Activated CD4-positive, alpha-beta T cell treated with anti-CD3 and anti-CD28 coated beads, Interleukin-10, Interleukin-2, amounts not matched to agents 100 ng/mL and 50 ng/mL, durations not matched to agents 16 hours and 8 hours (primary cell): ENCODE data around the gene TMEM39B.
A peak's percentile ranks its signal among the peaks of the same experiment; 100 is the strongest.
"Not testable (repeated sequence)": the region's sequence is repeated elsewhere in the genome, so short reads cannot be mapped to it uniquely, and the experiment has no call there.

Source experiments
- DNase-seq: peaks from one replicate; pipeline ENCODE4 v3.0.0-alpha.2; 2020

The TMEM39B gene

GRCh38 chr1:32113436-32113835, 40.7 kb downstream of the TMEM39B start:
- DNase-seq, result not testable (repeated sequence)

- no peak for DNase-seq
These were observed 41.7 kb downstream of the TMEM39B start for GRCh38 chr1:32114420-32114819.

- DNase-seq, result no peak
These were observed 42.8 kb downstream of the TMEM39B start for GRCh38 chr1:32115496-32115895.

- no peak for DNase-seq
These were observed 43.8 kb downstream of the TMEM39B start for GRCh38 chr1:32116531-32116930.

- no peak for DNase-seq
These were observed 49.4 kb downstream of the TMEM39B start for GRCh38 chr1:32122151-32122550.

- not testable (repeated sequence) for DNase-seq
These were observed 50.6 kb downstream of the TMEM39B start for GRCh38 chr1:32123361-32123760.

- no peak for DNase-seq
These were observed 52.6 kb downstream of the TMEM39B start for GRCh38 chr1:32125313-32125712.

GRCh38 chr1:32126770-32127169, 54.0 kb downstream of the TMEM39B start:
- DNase-seq, result no peak

GRCh38 chr1:32127409-32128198, 54.9 kb downstream of the TMEM39B start:
- no peak for DNase-seq

- no peak for DNase-seq
These were observed 55.7 kb downstream of the TMEM39B start for GRCh38 chr1:32128479-32128878.

- DNase-seq, result no peak
These were observed 56.2 kb downstream of the TMEM39B start for GRCh38 chr1:32128964-32129363.

- not testable (repeated sequence) for DNase-seq
These were observed 61.2 kb downstream of the TMEM39B start for GRCh38 chr1:32133950-32134280.

- no peak for DNase-seq
These were observed 64.4 kb downstream of the TMEM39B start for GRCh38 chr1:32137111-32137510.

- DNase-seq, result no peak
These were observed 66.2 kb downstream of the TMEM39B start for GRCh38 chr1:32138965-32139364.

GRCh38 chr1:32142446-32143301, 69.9 kb downstream of the TMEM39B start:
- DNase-seq, result peak; percentile 13

GRCh38 chr1:32143302-32143695, 70.6 kb downstream of the TMEM39B start:
- DNase-seq, result not testable (repeated sequence)

GRCh38 chr1:32144033-32144432, 71.3 kb downstream of the TMEM39B start:
- DNase-seq, result no peak

- DNase-seq, result not testable (repeated sequence)
These were observed 75.1 kb downstream of the TMEM39B start for GRCh38 chr1:32147799-32148198.

GRCh38 chr1:32150847-32151246, 78.1 kb downstream of the TMEM39B start:
- no peak for DNase-seq

GRCh38 chr1:32151319-32151787, 78.6 kb downstream of the TMEM39B start:
- DNase-seq, result no peak
